Spleen (tissue), 7 donors: ENCODE measurements around the gene TRIM71.

Source experiments
- POLR2A ChIP-seq, 3 donors: fragments of 450-650 bp; IDR thresholded peaks; one replicate each; pipeline ENCODE4 v1.5.1; 2017; ENCODE audit warnings: antibody characterized with exemption in 3 of 3, mild to moderate bottlenecking in 1 of 3
- TF ChIP-seq, protein P1 (sequence below), 11 experiments: fragments of 200-600 bp in 7 of 11; fragments of 450-650 bp in 4 of 11; sonication (generic) in 4 of 11; IDR thresholded peaks in 8 of 11; conservative IDR thresholded peaks in 3 of 11; 1 replicate in 7 of 11; 2 replicates in 4 of 11; pipeline versions ENCODE4 v1.4.0 to v1.8.0; 2016 to 2021; ENCODE audit warnings: antibody characterized with exemption in 11 of 11, inconsistent platforms in 4 of 11, mild to moderate bottlenecking in 1 of 11
- donor health status: DM: no; HTN: no; CAD: no; lungs with moderate emphysema.
- donor health status: DM: no; HTN: no; CAD: no.
- donor health status: DM: no; HTN: no; CAD: no.

GRCh38 chr3:32835961-32836360, 18.2 kb downstream of the TRIM71 start:
- TF ChIP-seq, protein P1, sequence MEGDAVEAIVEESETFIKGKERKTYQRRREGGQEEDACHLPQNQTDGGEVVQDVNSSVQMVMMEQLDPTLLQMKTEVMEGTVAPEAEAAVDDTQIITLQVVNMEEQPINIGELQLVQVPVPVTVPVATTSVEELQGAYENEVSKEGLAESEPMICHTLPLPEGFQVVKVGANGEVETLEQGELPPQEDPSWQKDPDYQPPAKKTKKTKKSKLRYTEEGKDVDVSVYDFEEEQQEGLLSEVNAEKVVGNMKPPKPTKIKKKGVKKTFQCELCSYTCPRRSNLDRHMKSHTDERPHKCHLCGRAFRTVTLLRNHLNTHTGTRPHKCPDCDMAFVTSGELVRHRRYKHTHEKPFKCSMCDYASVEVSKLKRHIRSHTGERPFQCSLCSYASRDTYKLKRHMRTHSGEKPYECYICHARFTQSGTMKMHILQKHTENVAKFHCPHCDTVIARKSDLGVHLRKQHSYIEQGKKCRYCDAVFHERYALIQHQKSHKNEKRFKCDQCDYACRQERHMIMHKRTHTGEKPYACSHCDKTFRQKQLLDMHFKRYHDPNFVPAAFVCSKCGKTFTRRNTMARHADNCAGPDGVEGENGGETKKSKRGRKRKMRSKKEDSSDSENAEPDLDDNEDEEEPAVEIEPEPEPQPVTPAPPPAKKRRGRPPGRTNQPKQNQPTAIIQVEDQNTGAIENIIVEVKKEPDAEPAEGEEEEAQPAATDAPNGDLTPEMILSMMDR (IDR thresholded peaks at IDR 0.05 in 8 of 11, conservative IDR thresholded peaks at IDR 0.05 in 3 of 11): no peak
- TF ChIP-seq POLR2A (IDR thresholded peaks at IDR 0.05): no peak
